Measurements from ENCODE around the gene CHRNA1. TPM values are rescaled to one million over a fixed set of nuclear protein-coding genes. Genes with fewer than 3 reads are reported as not detected.

Gene CHRNA1
- total RNA-seq, 1 donor from 2014 or later = 0.24 TPM

- H3K27me3 Mint-ChIP-seq (ENCODE audit: unreplicated experiment) = peaks cover 6% of the 10 kb centered on the region
- no peaks in the 10 kb centered on the region for H3K36me3 Mint-ChIP-seq (ENCODE audit: unreplicated experiment)
- no peak overlapping the region for H3K4me3 Mint-ChIP-seq (ENCODE audit: unreplicated experiment)
- peak overlapping the region; percentile 54 for H3K27ac Mint-ChIP-seq (ENCODE audit: unreplicated experiment)
- peaks cover 13% of the 10 kb centered on the region for H3K4me1 Mint-ChIP-seq (ENCODE audit: unreplicated experiment)
- no peaks in the 10 kb centered on the region for H3K9me3 Mint-ChIP-seq (ENCODE audit: unreplicated experiment)
- TF ChIP-seq CTCF (IDR thresholded peaks at IDR 0.05) = no peak
- DNase-seq (ENCODE audit: extremely low spot score, unreplicated experiment) = no peak
Measured at GRCh38 chr2:174753038-174753633, 11.1 kb downstream of the CHRNA1 start.

GRCh38 chr2:174752403-174753037 lies 11.8 kb downstream of the CHRNA1 start:
- no peaks in the 10 kb centered on the region for H3K36me3 Mint-ChIP-seq (ENCODE audit: unreplicated experiment)
- H3K27me3 Mint-ChIP-seq (ENCODE audit: unreplicated experiment) = peaks cover 6% of the 10 kb centered on the region
- H3K4me1 Mint-ChIP-seq (ENCODE audit: unreplicated experiment) = peaks cover 13% of the 10 kb centered on the region
- no peak for DNase-seq (ENCODE audit: extremely low spot score, unreplicated experiment)
- H3K27ac Mint-ChIP-seq (ENCODE audit: unreplicated experiment) = peak overlapping the region; percentile 54
- no peaks in the 10 kb centered on the region for H3K9me3 Mint-ChIP-seq (ENCODE audit: unreplicated experiment)
- no peak for TF ChIP-seq CTCF (IDR thresholded peaks at IDR 0.05)
- H3K4me3 Mint-ChIP-seq (ENCODE audit: unreplicated experiment) = no peak overlapping the region

- Mint-ChIP-seq H3K4me1 (ENCODE audit: unreplicated experiment) (peaks cover 13% of the 10 kb centered on the region), H3K27ac (ENCODE audit: unreplicated experiment) (peak overlapping the region; percentile 19), H3K27me3 (ENCODE audit: unreplicated experiment) (peaks cover 7% of the 10 kb centered on the region), H3K4me3 (ENCODE audit: unreplicated experiment) (no peak overlapping the region), H3K9me3 (ENCODE audit: unreplicated experiment) (no peaks in the 10 kb centered on the region), H3K36me3 (ENCODE audit: unreplicated experiment) (no peaks in the 10 kb centered on the region)
- no peak for DNase-seq (ENCODE audit: extremely low spot score, unreplicated experiment)
- no peak for TF ChIP-seq CTCF (IDR thresholded peaks at IDR 0.05)
Measured at GRCh38 chr2:174750923-174751441, 13.3 kb downstream of the CHRNA1 start.

DNA sequence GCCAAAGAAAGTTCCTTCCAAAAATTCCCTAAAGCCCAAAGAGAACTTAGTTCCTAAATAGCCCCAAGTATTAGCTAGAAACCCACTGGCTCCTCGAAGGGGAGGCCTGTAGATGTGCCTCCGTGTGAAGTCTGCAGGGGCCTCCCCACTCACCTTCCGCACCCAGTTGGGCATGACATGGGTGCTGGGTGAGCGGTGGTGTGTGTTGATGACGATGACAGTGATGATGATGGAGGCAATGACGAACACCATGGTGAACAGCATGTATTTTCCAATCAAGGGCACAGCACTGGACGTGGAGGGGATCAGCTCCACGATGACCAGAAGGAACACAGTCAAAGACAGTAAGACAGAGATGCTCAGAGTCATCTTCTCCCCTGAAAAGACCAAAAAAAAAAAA lies 14.5 kb downstream of the CHRNA1 start:
- peaks cover 13% of the 10 kb centered on the region for H3K4me1 Mint-ChIP-seq (ENCODE audit: unreplicated experiment)
- no peaks in the 10 kb centered on the region for H3K36me3 Mint-ChIP-seq (ENCODE audit: unreplicated experiment)
- no peak overlapping the region for H3K27ac Mint-ChIP-seq (ENCODE audit: unreplicated experiment)
- no peaks in the 10 kb centered on the region for H3K9me3 Mint-ChIP-seq (ENCODE audit: unreplicated experiment)
- no peak for TF ChIP-seq CTCF (IDR thresholded peaks at IDR 0.05)
- no peak for DNase-seq (ENCODE audit: extremely low spot score, unreplicated experiment)
- H3K4me3 Mint-ChIP-seq (ENCODE audit: unreplicated experiment) = no peak overlapping the region
- H3K27me3 Mint-ChIP-seq (ENCODE audit: unreplicated experiment) = peaks cover 7% of the 10 kb centered on the region

GRCh38 chr2:174748948-174749347 lies 15.3 kb downstream of the CHRNA1 start:
- peak; percentile 88 for TF ChIP-seq CTCF (IDR thresholded peaks at IDR 0.05)
- Mint-ChIP-seq H3K36me3 (ENCODE audit: unreplicated experiment) (no peaks in the 10 kb centered on the region), H3K27ac (ENCODE audit: unreplicated experiment) (no peak overlapping the region), H3K4me1 (ENCODE audit: unreplicated experiment) (peaks cover 13% of the 10 kb centered on the region), H3K4me3 (ENCODE audit: unreplicated experiment) (no peak overlapping the region), H3K27me3 (ENCODE audit: unreplicated experiment) (peaks cover 7% of the 10 kb centered on the region), H3K9me3 (ENCODE audit: unreplicated experiment) (no peaks in the 10 kb centered on the region)
- DNase-seq (ENCODE audit: extremely low spot score, unreplicated experiment) = no peak

Data from osteocyte (in vitro differentiated cells).